G401 (cell line): ENCODE data around the gene CCNY. TPM values are rescaled to one million over a fixed set of nuclear protein-coding genes. Genes with fewer than 3 reads are reported as not detected.
"Not testable (repeated sequence)": the region's sequence is repeated elsewhere in the genome, so short reads cannot be mapped to it uniquely, and the experiment has no call there.

Source experiments
- DNase-seq: peaks from one replicate; pipeline ENCODE4 v3.0.0-alpha.2; 2015; ENCODE audit warnings: low spot score
- in situ Hi-C: cut with HindIII; loops from 2 replicates; pipeline ENCODE4 v1.10.0; 2016; ENCODE audit warnings: low sequenced_read_pairs, mixed read lengths
- total RNA-seq: library from RNA; depleted of rRNA; stranded (reverse); fragments of >200 nt; shearing (Covaris generic); gene quantifications from 2 replicates; pipeline ENCODE4 v1.2.3, GENCODE V29; 2014

CCNY gene
- total RNA-seq, 1 experiment from 2014 or later, result 62.9 TPM

- in situ Hi-C loops, result no loop called here
- no peak for DNase-seq
Measured at GRCh38 chr10:35523670-35524225, 187.4 kb downstream of the CCNY start.

- in situ Hi-C loops, result no loop called here
Measured at GRCh38 chr10:35526746-35527145, 190.4 kb downstream of the CCNY start.

DNA sequence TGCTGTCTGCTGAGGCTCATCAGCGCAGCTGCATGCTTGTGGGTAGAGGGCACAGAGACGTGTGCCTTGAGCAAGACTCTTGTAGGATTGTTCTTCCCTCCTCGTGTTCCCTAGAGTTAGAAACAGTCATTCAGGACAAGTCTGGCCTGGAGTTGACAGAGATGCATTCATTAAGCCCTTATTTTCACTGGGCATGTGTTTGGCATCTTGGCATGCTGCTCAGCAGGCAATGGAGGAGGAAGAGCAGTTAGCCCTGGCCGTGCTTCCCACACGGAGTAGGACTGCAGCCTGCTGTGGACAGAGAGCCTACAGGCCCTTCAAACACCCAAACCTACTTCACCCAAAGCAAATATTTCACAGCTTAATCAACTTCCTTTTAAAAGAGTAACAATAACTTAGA lies 195.8 kb downstream of the CCNY start:
- in situ Hi-C loops, result no loop called here
- peak; percentile 37 for DNase-seq

More at GRCh38 chr10:35526746-35527145, 190.4 kb downstream of the CCNY start:
- DNase-seq, result no peak

DNA sequence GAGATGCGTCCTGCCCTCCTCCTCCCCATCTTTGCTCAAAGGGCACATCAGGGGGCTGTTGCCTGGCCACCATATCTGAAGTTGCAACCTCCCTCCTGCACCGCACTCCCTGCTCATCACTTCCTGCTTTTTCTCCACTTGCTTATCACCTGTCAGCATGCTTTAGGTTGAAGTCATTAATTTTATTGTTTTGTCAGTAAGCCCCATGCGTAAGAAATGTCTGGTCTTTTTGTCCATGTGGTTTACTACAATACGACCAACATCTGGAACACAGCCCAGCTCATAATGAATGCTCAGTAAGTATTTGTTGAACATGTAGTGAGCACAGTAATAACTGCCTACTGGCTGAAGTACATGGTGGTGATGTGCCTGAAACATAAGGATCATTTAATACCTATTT lies 197.3 kb downstream of the CCNY start:
- no peak for DNase-seq
- in situ Hi-C loops, result no loop called here

GRCh38 chr10:35535136-35535535 lies 198.8 kb downstream of the CCNY start:
- in situ Hi-C loops, result no loop called here
- DNase-seq, result no peak

- DNase-seq, result no peak
- in situ Hi-C loops, result no loop called here
Measured at GRCh38 chr10:35536789-35537188, 200.5 kb downstream of the CCNY start.

GRCh38 chr10:35537925-35538324 lies 201.6 kb downstream of the CCNY start:
- in situ Hi-C loops, DNase-seq: not testable (repeated sequence)

- in situ Hi-C loops, result no loop called here
- DNase-seq, result no peak
Measured at GRCh38 chr10:35540296-35541164, 204.2 kb downstream of the CCNY start.

DNA sequence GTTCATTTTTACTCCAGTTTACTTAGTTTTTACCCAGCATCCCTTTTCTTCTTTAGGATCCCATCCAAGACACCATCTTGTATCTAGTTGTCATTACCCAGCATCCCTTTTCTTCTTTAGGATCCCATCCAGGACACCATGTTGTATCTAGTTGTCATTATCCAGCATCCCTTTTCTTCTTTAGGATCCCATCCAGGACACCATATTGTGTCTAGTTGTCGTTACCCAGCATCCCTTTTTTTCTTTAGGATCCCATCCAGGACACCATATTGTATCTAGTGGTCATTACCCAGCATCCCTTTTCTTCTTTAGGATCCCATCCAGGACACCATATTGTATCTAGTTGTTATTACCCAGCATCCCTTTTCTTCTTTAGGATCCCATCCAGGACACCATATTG lies 205.4 kb downstream of the CCNY start:
- in situ Hi-C loops, result no loop called here
- DNase-seq, result no peak

DNA sequence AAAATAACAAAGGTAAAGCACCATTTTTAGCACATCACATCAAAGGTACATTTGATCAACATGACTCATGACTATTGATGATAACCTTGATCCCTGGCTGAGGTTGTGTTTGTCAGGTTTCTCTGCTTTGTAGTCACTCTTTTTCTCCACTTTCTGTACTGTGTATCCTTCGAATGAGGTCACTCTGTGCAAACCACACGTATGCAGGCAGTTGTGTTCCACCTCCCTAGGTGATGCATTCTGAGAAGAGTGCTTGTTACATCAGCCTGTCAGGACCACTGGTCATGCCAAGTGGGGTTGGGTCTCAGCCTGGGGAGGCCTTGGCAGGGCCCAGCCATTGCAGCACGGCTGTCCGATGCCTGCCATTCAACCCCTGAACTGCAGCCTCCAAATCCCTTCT lies 206.0 kb downstream of the CCNY start:
- in situ Hi-C loops, result no loop called here
- no peak for DNase-seq

- no peak for DNase-seq
- in situ Hi-C loops, result no loop called here
Measured at GRCh38 chr10:35545079-35545657, 208.9 kb downstream of the CCNY start.

DNA sequence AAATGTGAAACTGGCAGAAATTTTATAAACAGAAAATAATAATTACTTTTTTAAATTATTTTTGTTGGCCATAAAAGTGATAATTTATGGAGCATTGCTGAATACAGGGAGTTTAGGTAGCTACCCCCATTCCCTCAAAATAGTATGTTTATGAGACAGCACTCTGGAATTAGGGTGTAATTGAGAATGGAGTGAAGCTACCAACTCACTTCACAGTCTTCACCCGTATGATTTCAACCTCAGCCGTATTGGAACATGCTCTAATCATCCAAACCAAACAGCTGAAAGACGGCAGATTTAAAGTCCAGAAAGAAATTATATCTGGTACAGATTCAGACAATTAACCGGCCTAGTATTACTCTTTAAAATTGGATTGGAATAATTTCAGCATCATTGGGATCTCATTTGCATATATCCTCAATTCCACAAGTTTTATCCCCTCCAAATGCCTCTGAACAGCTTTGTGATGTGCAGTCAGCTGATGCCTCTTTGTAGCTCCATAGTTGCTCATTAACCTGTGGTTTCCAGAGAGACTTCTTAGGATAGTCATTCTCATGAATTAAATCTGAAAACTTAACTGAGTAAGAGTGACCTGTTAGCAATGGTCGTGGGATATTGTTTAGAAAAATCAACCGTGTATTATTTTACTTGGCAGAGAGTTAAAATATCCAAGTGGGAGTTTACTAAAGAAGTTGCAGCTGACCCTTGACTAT lies 209.7 kb downstream of the CCNY start:
- in situ Hi-C loops, result no loop called here
- no peak for DNase-seq

- DNase-seq, result no peak
- in situ Hi-C loops, result no loop called here
Measured at GRCh38 chr10:35546824-35547225, 210.5 kb downstream of the CCNY start.

DNA sequence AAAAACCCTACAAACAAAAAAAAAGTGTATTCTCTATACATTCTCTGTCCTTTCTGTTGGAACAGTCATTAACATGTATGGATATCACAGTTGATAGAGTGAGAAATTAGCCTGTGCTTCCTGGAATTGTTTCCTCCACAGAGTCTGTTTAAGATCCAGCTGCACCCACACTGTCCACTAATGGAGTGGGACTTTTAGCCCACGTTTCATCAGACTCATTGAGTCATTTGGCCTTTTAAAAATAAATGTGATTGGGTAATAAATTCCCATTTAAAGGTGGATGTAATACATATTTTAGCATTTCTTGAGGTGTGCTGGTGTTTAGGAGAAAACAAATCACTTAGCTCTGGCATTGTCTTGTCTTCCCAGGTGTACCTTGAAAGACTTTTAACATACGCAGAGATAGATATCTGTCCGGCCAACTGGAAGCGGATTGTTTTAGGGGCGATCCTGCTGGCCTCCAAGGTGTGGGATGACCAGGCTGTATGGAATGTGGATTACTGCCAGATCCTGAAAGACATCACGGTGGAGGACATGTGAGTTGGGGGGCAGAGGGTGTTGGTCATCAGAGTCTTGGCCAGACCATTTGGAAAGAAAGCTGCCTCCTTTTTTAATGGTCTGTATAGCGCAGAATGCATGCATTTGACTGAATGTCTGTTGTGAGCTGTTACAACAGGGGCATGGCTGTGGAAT lies 216.5 kb downstream of the CCNY start:
- in situ Hi-C loops, result no loop called here

GRCh38 chr10:35554036-35554435 lies 217.7 kb downstream of the CCNY start:
- in situ Hi-C loops, result no loop called here

More for the DNA sequence above, 216.5 kb downstream of the CCNY start:
- no peak for DNase-seq

DNA sequence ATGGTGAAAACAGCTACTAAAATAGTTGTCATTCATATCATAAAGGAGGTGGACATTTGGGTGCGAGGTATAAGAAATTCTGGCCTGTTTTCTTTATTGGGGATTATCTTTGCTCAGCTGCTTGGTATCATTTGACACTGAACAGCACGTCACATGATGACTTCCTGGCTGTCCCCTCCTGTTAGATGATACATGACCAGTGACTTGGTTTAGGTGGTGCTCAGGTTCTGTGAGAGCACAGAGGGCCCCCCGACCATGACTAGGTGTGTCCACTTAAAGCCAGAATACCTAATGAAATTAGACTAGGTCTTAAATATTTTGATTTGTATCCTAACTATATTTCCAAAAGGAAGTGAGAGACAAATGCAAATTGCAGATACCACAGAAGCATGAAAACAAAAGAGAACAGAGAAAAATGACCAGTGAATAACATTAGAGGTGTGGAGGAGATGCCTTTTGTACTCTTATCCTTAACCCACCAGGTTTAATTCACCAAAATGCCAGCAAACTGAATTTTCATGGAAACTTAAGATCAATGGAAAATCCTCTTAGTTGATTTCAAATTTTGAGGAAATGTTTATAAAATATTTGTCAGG lies 218.2 kb downstream of the CCNY start:
- in situ Hi-C loops, result no loop called here
- no peak for DNase-seq

More at GRCh38 chr10:35554036-35554435, 217.7 kb downstream of the CCNY start:
- no peak for DNase-seq

DNA sequence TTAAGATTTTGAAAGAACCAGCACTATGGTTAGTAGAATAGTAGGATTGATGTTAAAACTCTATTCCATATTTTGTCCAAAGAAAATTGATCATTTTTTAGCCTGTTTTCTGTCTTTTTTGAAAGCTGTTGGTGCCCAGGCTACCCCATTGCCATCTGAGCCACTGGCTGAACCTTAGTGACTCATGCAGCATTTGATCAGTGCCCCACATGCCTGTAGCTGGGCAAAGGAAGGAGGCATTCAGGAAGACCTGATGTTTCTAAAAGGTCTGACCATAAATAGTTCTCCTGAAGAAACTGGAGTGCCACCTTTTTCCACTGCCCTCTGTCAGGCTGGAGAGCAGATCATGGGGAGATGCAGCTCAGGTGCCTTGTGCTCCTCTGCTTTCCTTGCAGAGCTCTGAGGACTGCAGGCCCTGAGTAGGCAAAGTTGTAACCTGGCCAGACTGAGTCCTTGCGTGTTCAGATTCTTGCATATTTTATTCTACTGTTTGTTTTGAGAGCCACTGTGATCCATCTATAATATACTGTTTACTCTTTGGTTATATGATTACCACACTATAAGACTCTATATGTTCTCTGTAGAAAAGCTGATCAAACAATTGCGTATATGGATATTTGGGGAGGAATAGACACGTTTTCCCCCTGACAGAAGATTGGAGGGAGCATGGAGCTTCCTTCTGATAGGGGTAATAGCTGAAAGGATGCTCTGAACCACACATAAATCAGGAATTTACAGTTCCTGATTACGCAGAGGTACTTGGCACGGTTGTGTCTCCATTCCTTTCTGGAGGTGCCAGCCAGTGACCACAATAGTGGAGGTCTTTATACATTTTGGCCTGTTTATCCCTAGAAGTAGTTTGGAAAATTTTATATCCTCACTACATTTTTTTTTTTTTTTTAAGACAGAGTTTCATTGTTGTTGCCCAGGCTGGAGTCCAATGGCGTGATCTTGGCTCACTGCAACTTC lies 219.9 kb downstream of the CCNY start:
- no peak for DNase-seq

GRCh38 chr10:35558276-35558675 lies 222.0 kb downstream of the CCNY start:
- in situ Hi-C loops, result no loop called here
- no peak for DNase-seq

More for the DNA sequence above, 219.9 kb downstream of the CCNY start:
- in situ Hi-C loops, result no loop called here
